Stimulated activated CD4-positive, alpha-beta T cell treated with anti-CD3 and anti-CD28 coated beads, Interleukin-2, amount 100 ng/mL, for 24 hours (primary cell): ENCODE results near the gene SPAG9.
"Not testable (repeated sequence)": the region's sequence is repeated elsewhere in the genome, so short reads cannot be mapped to it uniquely, and the experiment has no call there.

Experiments used
- DNase-seq, 2 donors: peaks; one replicate each; pipeline ENCODE4 v3.0.0-alpha.2; 2020

SPAG9 gene

GRCh38 chr17:51128076-51128475, 7.4 kb upstream of the SPAG9 start:
- no peak for DNase-seq

DNA sequence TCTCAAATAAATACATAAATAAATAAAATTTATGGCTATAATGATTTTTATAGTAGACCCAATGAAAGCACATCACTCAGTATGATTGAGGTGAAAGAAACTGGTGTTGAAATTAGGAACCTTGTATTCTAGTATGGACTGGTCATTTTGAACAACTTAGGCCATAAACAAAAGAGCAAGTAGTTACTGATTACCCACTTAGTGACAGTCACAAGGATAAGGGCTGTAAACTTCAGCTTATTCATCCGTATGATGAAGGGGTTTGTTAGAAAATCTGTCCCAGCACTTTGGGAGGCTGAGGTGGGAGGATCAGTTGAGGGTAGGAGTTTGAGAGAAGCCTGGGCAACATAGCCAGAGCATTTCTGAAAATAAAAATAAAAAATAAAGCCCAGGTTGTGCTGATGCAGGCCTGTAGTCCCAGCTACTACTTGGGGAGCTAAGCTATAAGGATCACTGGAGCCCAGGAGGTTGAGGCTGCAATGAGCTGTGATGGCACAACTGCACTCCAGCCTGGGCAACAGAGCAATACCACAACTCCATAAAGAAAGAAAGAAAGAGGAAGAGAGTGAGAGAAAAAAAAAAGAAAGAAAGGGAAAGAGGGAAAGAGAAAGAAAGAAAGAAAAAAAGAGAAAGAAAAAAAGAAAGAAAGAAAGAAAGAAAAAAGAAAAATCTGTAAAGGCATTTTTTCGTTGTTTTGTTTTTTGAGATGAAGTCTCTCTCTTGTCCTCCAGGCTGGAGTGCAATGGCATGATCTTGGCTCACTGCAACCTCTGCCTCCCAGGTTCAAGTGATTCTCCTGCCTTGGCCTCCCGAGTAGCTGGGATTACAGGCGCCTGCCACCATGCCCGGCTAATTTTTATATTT, 4.2 kb upstream of the SPAG9 start:
- no peak for DNase-seq

- peak in 1 of 2 donors; percentile 20 for DNase-seq
These were observed 1.9 kb upstream of the SPAG9 start for GRCh38 chr17:51122473-51123115.

DNA sequence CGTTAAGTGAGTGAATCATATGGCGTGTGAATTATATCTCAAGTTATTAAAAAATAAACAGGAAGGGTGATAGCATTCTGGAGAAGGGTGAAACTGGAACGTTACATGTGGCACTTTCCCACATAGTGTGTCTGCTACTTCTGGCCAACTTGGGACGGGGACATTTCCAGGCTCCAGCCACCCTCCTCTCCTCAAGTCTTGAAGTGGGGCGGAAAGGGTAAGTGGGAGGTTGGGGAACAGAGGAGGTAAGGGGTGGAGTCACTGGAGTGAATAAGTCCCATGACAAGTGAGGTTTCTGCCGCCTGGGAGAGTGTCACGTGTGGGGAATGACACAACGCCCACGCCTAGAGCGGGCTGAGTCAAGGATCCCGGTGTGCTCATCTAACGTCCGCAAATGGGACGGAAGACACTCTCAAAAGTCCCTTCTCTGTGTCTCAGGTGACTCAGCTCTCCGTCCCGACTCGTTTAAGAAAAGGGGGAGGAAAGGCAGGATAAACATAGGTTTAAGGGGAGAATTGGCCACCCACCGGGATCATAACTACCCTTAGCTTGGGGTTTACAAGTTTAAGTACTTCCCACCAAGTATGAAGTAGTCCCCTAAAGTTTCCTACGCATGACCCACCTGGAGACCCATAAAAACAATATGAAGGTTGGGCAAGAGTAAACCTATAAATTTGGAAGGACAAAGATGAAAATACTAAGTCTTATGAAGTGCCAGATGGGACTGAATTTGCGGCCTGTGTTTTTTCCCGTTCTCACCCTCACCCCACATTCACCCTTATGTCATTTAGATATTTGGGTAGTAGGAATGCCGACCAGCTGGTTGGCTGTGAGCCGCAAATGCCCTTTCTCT, 1.2 kb upstream of the SPAG9 start:
- peak; percentile 88 to 91 for DNase-seq

- peak; percentile 55 to 57 for DNase-seq
These were observed 320 bp downstream of the SPAG9 start for GRCh38 chr17:51120357-51120738.

DNA sequence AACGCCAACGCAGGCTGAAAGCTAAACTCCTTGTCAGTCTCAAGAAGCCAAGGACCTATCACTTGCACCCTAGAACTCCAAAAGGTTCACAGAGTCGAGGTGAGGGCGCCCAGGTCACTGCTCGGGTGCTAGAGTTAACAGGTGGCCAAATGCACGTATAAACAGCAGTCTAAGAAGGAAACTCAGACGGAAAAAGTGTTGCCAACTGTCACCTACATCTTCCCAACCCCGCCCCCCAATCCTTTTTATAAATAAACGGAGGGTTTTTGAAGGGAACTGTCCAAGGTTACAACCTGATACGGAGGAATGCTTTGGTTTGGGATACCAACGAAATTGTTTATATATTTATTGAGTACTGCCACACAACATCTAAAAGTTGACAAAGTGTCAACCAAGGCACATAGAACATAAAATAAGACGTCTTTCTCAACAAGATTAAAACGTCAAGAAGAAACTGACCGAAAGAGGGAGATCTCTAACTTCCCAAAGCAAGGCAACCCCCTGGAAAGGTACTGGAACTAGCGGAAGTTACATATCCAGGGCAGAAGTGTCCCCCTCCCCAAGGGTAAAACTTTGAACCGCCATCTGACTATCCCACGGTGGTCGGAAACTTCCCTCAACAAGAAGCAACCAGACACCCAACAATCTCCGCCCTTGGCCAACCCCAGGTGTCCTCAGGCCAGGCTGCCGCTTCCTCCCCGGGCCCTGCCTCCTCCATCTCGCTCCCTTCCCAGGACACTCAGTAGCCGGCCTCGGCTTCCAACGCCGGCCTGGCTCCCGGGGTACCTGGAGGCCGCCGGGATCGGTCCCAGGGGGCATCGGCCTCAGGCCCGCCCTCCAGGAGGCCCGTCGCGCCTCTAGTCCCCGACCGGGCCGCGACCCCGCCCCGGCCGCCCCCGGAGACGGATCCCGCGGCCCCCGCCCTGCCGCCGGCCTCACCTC, 982 bp downstream of the SPAG9 start:
- peak; percentile 46 to 47 for DNase-seq

- DNase-seq, result no peak
These were observed 2.1 kb downstream of the SPAG9 start for GRCh38 chr17:51118330-51119195.

DNA sequence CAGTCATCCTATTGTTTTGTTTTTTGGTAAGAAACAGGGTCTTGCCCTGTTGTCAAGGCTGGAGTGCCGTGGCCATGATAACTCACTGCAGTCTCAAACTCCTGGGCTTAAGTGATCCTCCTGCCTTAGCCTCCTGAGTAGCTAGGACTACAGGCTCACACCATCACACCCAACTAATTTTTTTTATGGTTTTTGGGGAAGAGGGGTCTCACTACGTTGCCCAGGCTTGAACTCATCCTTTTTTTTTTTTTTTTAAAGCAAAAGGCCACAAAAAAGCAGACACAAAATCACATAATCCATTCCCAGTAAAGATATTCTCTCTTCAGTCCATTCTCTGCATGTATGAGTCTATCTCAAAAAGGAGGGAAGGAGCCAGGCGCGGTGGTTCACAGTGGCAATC, 5.5 kb downstream of the SPAG9 start:
- no peak for DNase-seq

DNA sequence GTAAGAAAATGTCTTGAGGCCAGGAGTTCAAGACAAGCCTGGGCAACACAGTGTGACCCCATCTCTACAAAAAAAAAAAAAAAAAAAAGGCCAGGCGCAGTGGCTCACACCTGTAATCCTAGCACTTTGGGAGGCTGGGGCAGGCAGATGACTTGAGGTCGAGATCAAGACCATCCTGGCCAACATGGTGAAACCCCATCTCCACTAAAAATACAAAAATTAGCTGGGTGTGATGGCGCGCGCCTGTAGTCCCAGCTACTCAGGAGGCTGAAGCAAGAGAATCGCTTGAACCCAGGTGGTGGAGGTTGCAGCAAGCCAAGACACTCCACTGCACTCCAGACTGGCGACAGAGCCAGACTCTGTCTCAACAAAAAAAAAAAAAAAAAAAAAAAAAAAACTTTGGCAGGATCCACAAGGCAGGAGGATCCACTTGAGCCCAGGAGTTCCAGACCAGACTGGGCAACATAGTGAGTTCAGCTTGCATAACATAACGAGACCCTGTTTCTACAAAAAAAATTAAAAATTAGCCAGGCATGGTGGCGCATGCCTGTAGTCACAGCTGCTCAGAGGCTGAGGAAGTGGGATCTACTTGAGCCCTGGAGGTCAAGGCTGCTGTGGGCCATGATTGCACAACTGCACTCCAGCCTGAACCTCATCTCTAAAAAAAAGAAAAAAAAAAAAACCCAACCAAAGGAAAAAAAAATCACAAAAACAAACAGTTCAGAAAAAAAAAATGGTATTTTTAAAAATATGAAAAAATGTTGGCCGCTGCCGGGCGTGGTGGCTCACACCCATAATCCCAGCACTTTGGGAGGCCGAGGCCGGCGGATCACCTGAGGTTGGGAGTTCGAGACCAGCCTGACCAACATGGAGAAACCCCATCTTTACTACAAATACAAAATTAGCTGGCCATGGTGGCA, 8.1 kb downstream of the SPAG9 start:
- not testable (repeated sequence) for DNase-seq

DNA sequence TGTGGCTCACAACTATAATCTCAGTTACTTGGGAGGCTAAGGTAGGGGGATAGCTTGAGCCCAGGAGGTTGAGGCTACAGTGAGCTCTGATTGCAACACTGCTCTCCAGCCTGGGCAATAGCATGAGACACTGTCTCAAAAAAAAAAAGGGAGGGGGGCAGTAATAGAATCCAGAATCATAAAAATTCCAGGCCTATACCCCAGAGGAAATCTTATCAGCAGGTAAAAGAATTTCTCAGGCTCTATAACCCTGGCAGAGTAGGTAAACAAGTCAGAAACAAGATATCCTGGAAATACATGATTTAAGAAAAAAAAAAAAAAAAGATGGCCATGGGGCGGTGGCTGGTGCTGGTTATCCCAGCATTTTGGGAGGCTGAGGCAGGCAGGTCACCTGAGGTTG, 12.9 kb downstream of the SPAG9 start:
- no peak for DNase-seq

- no peak for DNase-seq
These were observed 17.2 kb downstream of the SPAG9 start for GRCh38 chr17:51103451-51103850.

DNA sequence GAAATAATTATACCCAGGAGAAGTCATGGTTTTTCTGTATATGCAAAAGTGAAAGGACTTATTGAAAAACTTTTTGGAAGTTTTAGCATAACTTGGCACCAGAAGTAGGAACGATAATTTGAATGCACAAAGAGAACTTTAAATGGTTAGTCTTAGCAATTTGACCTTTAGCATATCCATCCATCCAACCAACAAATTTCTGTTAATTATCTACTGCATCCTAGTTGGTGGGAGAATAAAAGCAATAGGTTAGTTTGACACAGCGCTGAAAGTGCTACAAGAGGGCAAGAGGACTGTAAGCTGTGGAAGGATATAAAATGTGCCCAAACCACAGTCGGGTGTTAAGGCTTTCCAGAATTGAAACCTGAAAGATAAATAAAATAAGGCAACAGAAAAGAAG, 17.6 kb downstream of the SPAG9 start:
- DNase-seq, result no peak

- no peak for DNase-seq
These were observed 22.8 kb downstream of the SPAG9 start for GRCh38 chr17:51097708-51098446.

DNA sequence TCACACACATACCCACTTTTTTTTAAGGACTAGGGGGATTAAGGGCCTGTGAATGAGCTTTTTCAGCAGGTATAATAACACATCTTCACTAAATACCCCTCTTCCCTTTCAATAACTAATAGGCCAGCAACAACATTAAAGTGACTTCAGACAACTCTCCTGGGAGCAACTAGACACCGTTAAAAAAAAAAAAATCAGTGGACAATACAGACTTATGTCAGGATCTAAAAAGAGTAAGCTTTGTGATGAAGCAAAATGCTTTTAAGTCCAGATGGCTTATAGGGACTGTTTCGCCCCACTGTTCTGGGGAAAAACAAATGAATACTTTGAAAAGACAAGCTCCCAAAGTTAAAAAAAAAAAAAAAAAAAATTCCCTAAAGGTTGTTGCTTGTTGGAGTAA, 29.0 kb downstream of the SPAG9 start:
- DNase-seq, result no peak

DNA sequence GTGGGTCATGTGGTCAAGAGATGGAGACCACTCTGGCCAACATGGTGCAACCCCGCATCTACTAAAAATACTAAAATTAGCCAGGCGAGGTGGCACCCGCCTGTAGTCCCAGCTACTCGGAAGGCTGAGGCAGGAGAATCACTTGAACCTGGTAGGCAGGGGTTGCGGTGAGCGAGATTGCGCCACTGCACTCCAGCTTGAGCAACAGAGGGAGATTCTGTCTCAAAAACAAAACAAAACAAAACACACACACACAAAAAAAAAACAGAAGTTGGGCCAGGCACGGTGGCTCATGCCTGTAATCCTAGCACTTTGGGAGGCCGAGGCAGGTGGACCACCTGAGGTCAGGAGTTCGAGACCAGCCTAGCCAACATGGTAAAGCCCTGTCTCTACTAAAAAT, 31.8 kb downstream of the SPAG9 start:
- DNase-seq, result not testable (repeated sequence)

DNA sequence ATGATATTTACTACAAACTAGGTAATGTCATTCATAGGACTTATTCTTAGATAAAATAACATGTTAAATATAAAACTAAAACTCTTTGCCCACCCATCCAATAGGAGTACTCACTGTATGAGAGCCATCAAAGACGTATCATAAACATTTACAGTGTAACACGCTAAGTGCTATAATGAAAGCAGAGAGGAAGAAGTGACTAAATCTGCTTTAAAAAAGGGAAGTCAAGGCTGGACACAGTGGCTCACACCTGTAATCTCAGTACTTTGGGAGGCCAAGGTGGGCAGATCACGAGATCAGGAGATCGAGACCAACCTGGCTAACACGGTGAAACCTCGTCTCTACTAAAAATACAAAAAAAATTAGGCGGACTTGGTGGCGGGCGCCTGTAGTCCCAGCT, 32.4 kb downstream of the SPAG9 start:
- no peak for DNase-seq

GRCh38 chr17:51087072-51087757, 33.5 kb downstream of the SPAG9 start:
- DNase-seq, result no peak

DNA sequence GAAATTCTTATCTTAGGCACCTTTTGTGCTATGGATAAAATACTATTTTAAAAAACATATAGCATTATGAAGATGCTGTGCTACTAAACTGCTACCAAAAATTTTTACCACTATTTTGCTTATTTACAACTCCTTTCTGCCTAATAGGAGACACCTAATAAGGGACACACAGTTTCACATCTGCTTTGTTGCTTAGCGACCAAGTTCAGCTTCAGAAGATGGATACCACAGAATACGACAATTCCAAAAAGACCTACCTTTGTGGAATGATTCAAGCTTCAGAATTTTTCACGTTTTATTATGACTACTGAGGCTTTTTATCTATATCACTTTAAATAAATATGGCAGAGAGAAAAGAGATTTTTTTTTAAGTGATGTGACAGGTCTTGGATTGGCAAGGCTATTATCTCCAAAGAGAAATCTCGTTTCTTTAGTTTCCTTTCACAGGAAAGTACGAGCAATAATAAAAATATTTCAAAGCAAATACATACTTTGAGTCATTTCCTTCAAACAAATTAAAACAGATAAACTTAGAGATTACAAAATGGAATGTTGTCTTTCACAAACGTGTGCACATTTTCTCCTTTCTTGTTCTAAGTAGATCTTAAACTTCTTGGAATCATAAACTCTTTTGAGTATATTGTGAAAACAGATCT, 35.4 kb downstream of the SPAG9 start:
- no peak for DNase-seq
